Activated naive CD8-positive, alpha-beta T cell treated with anti-CD3 and anti-CD28 coated beads, Interleukin-2, amount 50 U/mL, for 16 hours (primary cell): ENCODE results near the gene RPL12.

ENCODE experiments used
- DNase-seq: peaks from one replicate; pipeline ENCODE4 v3.0.0-alpha.2; 2020; ENCODE audit warnings: low read depth, low spot score

The RPL12 gene

GRCh38 chr9:127405344-127406125 is 45.7 kb downstream of the RPL12 start:
- DNase-seq: no peak

DNA sequence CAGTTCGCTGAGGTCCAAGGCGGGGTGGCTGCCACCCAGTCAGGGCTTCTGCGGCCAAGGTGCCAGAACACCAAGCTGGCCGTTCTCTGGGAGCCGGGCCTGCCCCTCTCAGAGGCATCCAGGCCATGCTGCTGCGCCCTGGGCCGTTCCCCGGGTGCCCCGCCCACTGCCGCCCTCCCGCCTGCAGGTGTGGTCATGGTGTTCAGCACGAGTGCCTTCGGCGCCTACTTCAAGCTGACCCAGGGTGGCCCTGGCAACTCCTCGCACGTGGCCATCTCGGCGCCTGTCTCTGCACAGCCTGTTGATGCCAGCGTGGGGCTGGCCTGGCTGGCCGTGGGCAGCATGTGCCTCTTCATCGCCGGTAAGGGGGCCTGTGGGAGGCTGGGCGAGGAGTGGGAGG is 46.6 kb downstream of the RPL12 start:
- no peak for DNase-seq

GRCh38 chr9:127403507-127404192 is 47.6 kb downstream of the RPL12 start:
- no peak for DNase-seq

DNA sequence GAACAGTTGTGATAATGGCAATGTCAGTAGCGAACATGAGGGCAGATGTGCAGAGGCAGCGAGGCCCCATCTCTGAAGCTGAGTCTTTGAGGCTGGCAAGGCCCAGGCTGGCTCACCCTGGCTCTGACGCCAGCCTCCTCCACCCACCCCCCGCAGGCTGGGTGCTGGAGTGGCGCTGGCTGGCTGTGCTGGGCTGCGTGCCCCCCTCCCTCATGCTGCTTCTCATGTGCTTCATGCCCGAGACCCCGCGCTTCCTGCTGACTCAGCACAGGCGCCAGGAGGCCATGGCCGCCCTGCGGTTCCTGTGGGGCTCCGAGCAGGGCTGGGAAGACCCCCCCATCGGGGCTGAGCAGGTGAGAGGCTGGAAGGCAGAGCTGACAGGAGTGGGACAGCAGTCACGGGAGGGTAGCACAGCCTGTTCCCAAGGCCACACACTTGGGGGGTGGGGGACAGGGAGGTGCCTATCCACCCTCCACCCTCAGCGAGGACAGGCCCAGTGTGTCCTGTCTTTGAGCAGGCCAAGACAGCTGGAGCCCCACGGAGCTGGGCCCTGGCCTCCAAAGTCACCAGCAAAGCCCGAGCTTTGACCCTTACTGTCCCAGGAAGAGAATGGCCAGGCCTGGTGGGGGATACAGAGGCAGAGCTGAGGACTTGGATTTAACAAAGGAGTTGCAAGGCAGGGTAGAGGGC is 48.7 kb downstream of the RPL12 start:
- no peak for DNase-seq

DNA sequence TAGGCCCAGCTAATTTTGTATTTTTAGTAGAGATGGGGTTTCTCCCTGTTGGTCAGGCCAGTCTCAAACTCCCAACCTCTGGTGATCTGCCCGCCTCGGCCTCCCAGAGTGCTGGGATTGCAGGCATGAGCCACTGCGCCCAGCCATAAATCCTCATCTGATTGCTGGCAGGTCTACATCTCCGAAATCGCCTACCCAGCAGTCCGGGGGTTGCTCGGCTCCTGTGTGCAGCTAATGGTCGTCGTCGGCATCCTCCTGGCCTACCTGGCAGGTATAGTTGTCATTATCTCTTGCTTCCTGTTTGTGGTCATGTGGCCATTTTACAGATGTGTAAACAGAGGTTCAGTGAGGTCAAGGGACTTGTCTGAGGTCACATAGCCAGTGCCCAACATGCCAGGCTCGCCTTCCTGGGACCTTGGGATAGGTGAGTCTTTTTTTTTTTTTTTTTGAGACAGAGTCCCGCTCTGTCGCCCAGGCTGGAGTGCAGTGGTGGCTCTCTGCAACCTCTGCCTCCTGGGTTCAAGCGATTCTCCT is 51.4 kb downstream of the RPL12 start:
- DNase-seq: no peak

- DNase-seq: no peak
Measured at GRCh38 chr9:127398715-127399400, 52.3 kb downstream of the RPL12 start.

DNA sequence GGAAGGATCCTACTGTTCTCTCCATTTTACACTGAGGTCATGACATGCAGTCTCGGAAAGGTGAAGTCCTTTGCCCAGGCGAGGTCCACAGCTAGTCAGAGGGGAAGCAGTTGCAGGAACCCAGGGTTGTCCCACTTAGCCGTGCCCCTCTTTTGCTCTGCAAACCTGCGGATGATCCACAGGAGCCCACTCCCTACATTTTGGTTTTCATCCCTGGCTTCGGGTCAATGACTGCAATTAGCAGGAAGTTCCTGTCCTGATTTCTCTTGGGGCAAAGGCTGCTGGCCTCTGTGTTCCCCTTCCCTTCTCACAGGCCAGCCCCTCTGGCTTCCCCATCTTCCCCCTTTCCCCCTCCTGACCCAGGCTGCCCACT is 52.9 kb downstream of the RPL12 start:
- DNase-seq: no peak
